Measurements from ENCODE around the gene NUDT3.
"Not testable (repeated sequence)": the region's sequence is repeated elsewhere in the genome, so short reads cannot be mapped to it uniquely, and the experiment has no call there.

NUDT3 gene

DNA sequence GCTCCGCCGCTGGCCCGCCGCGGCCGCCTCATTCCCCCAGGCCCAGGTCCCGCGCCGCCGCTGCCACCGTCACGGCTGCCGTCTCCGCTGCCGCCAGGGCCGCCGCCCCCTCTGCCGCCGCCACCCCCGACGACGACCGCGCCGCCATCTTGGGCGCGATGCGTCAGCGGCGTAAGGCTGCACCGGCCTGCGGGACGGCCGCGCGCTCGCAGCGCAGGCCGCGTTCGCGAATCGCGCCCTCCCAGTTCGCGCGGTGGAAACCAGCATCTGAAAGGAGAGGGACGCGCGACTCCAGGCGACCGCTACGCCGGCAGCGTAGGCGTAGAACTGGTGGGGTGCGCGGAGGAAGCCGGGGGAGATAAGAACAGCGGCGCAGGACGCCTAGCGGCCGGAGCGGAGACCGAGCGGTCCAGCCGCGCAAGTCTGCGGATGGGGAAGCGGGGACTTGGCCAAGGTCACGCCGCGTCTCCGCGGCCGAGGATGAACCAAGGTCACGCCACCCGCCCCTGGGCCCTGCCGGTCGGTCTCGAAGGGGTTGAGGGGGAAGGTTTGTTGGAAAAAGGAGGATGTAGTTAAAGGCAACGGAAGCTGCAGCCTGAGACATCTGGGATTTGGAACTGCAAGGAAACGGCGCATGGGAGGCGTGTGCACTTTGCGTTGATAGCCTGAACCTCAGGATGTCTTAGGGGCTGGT is at the start of gene NUDT3:
Gene NUDT3 (minus strand): TSS at position 173 of the 694 bp plus-strand sequence. CDS start 307 bp downstream, outside the sequence.
- DNase-seq = peak; percentile 94 to 95

DNA sequence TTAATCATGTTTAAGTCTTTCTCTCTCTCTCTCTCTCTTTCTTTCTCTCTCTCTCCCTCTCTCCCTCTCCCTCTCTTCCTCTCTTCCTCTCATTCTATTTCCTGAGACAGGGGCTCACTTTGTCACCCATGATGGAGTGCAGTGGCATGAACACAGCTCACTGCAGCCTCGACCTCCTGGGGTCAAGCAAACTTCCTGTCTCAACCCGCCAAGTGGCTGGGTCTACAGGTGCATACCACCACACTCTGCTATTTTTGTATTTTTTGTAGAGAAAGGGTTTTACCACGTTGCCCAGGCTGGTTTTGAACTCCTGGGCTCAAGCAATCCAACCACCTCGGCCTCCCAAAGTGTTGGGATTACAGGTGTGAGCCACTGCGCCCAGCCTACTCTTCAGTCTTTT is 49.1 kb upstream of the NUDT3 start:
- DNase-seq = no peak

DNA sequence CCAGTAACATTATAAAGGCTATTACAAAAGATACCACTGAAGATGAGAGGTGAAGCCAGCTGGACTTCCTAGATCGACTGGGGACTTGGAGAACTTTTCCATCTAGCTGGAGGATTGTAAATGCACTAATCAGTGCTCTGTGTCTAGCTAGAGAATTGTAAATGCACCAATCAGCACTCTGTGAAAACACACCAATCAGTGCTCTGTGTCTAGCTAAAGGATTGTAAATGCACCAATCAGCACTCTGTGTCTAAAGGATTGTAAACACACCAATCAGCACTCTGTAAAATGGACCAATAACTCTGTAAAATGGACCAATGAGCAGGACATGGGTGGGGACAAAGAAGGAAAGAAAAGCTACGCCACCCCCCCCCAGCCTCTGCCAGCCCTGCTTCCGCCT is 47.0 kb upstream of the NUDT3 start:
- no peak for DNase-seq

DNA sequence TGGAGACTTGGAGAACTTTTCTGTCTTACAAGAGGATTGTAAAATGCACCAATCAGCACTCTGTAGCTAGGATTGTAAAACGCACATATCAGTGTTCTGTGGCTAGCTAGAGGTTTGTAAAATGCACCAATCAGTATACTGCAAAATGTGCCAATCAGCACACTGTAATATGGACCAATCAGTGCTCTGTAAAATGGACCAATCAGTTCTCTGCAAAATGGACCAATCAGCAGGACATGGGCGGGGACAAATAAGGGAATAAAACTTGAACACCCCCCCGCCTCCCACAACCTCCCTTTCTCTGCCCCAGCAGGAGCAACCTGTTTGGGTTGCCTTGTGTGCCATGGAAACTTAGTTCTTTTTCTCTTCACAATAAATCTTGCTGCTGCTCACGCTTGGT is 46.2 kb upstream of the NUDT3 start:
- no peak for DNase-seq

DNA sequence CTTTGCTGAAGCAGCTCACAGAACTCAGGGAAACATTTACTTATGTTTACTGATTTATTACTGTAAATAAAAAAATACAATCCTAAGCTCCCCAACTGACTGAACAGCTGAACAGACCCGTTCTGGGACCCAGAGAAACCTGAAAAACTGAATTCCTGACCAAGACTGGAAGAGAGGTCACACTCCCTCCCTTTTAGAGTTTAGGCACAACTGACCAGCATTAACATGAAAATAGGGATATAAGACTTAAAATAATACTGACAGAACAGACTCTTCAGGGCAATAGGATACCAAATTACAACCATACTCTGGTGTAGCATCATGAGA is 45.1 kb upstream of the NUDT3 start:
- no peak for DNase-seq

DNA sequence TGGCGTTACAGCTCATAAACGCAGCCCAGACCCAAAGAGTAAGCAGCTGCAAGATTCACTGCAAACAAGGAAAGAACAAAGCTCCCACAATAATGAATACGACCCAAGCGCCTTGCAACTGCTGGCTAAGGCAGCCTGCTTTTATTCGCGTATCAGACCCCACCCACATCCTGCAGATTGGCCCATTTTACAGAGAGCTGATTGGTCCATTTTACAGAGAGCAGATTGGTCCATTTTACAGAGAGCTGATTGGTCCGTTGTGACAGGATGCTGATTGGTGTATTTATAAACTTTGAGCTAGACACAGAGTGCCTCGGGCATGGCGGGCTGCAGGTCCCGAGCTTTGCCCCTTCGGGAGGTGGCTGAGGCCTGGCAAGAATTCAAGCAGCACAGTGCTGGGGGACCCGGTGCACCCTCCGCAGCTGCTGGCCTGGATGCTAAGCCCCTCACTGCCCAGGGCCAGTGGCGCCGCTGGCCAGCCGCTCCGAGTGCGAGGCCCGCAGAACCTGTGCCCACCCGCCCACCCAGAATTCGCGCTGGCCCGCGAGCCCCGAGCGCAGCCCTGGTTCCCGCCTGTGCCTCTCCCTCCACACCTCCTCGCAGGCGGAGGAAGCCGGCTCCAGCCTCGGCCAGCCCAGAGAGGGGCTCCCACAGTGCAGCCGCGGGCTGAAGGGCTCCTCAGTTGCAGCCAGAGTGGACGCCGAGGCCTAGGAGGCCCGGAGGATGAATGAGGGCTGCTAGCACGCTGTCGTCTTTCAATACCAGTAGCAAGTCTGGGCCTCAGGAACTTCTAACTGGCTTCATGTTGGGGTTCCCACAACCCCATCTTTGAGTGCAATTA is 44.6 kb upstream of the NUDT3 start:
- DNase-seq = no peak

DNA sequence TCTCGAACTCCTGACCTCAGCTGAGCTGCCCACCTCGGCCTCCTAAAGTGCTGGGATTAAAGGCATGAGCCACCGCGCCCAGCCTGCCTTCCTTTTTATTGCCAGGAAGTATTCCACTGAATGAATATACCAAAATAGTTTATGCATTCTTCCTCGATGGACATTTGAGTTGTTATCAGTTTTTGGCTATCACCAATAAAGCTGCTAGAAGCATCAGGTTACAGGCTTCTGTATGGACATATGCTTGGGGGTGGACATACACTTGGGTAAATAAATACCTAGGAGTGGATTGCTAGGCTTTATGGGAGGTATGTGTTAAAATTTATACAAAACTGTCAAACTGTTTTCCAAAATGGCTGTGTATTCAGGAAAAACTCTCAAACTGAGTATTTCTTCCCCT is 43.4 kb upstream of the NUDT3 start:
- no peak for DNase-seq

DNA sequence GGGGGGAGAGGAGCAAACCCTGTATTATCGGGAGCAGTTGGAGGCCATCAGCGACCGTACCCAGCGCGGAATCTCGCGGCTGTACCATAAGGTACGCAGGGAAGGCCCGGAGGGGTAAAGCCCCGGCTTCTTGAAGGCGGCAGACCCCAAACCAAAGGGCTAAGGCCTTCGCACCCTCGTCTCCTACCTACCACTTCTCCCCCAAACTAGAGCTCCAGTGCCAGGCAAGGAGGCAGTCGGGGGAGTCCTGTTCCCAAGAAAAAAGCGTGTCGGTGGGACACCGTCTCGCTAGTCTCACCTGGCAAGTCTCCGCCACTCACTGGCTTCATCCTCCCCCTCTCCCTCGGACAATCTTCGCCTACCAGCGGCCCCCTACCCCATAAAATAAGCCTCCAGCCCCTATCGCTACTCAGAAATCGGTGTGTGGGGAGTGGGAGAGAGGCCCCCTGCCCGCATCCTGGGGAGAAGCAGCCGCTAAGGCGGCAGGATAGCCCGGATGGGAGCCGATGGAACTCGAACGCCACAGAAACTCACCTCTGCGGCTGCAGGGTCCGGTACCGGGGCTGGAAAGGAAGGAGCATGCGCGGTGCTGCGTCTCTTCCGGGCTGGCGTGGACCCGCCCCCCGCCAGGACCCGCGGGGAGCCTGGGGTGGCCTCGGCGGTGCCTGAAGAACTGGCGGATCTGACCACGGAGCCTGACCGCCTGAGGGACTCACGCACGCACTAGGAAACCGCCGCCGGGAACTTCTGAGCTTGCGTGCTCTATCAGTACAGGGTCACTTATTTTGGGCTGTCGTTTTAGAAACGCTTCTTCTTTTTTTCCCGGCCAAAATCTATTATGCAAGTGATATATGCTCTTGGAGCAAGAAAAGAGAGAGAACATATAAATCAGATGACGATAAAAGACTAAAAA is 33.3 kb upstream of the NUDT3 start, which contains the start of gene RPS10:
Gene RPS10 (minus strand): TSS at position 572 of the 913 bp plus-strand sequence. CDS start 848 bp downstream, outside the sequence.
- peak; percentile 91 for DNase-seq

DNA sequence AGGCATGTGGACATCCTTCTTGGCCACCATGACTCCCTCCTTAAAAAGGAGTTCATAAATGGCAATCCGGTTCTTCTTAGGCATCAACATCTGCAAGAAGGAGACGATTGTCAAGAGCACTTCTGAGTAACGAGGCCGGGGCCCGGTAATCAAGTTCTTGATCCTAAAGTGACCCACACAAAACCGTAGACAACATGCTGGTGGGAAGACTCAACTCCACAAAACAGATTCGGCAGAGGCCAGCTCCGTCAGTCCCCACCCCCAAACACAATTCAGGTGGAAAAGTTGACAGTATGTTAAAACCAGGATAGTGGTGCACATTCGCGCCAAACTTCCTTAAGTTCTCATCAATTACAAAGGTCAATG is 32.6 kb upstream of the NUDT3 start:
- no peak for DNase-seq

DNA sequence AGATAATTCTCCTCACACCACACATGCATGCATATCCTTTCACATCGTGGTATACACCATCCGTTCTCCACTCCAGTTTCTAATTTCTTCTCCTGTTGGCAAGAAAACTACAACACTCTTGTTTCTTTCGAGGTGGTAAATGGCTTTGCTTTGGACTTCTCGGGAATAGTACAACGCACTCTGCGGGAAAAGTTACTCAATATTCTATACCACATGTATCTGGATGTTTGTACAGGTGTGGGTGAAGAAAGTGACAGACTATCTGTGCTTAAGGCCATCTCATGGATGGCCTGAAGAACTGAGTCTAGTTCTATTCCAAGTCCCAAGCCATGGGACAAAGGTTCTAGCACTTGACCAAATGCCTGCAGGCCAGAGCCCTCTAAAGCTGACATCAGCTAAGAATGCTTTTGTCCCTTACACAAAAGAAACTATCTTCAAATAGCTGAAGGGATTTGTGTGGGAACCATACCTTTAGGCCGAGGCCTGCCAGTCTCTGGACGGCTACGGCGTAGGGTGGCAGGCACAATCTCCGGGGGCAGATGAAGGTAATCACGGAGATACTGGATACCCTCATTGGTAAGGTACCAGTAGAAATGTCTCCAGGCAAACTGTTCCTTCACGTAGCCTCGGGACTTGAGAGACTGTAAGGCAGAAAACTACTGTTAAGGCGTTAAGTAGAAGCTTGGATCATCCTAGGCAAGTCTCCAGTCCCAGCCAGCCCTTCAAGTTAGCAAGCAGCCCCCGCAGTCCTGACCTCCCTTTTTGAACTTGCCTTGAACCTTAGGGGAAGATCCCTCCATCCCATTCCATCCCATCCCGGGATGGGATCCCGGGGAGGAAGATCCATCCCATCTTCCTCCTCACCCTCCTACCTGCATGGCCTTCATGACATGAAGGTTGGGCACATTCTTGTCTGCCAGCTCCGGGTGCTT is 32.0 kb upstream of the NUDT3 start:
- no peak for DNase-seq

DNA sequence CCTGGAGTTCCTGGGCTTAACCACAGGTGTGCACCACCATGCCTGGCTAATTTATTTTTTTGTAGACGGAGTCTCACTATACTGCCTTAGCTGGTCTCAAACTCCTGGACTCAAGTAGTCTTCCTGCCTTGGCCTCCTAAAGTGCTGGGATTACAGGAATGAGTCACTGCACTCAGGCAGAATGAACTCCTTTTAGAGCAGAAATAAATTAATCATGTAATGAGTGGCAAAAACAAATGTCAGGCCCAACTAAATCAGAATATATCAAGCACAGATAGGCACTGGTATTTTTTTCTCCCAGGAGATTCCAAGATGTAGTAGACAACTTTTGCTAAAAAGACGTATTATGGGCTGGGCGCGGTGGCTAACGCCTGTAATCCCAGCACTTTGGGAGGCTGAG is 30.8 kb upstream of the NUDT3 start:
- no peak for DNase-seq

DNA sequence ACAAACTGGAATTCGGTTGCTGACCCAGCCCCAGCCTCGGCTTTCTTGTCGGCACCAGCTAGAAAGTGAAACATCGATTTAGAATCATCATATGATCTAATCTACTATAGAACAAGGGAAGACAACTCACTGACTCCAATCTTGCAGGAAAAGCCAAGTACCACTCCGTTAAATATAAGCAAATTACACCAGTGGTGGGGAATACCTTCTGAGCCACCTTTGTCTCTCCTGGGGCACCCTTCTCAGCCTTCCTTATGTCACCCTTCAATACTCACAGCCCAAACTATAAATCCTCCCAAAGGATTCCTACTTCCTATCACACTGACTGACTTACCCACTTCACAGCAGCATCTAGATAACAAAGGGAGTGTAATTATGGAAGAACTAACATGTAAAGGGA is 25.9 kb upstream of the NUDT3 start:
- DNase-seq = no peak

DNA sequence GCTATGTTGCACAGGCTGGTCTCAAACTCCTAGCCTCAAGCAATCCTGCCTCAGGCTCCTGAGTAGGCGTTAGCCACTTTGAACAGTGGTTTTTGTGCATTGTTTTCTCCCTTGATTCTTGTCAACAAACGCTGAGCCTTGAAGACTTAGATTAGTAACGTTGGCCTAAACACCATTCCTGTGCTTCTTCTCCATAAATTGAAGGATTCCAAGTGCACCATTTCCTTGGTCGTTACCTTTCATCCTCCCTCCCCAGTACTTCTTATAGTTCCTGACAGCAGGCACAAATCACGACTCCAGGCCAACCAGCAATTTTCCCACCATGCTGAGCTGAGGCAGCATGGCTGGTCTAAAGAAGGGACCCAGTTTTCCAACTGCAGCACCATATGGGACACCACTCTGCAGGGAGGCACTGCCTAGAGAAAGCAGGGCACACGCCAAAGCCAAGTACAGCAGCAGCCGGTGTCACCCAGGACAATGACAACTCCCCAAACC is 24.5 kb upstream of the NUDT3 start:
- DNase-seq = no peak

DNA sequence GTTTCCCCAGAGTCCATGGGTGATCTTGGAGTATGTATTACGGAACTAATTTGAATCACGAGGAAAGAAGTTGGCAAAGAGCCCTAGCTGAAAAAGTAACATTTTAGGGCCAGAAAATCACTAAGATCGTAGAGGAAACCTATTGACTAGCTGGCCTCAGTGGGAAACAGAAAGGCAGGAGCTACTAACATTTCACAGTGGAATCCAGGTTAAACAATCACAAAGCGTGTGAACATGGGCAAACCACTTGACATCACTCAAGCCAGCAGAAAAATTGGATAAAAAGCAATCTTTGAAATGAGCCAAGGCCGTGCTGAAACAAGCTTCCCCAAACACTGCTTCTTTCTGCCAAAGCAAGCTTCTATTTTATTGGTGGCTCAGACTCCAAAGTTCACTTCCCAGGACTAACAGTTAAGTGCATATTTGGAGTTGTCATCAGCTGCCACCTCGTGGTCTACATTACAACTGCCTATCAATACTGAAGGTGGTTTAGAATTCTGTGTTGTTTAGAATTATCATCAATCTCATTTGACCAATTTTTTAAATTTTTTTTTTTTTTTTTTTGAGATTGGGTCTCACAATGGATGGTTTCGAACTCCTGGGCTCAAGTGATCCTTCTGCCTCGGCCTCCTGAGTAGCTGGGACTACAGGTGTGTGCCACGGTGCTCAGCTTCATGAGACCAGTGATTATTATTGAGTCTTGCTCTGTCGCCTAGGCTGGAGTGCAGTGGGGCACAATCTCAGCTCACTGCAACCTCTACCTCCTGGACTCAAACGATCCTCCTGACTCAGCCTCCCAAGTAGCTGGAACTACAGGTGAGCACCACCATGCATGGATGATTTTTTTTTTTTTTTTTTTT is 22.8 kb upstream of the NUDT3 start:
- DNase-seq = peak; percentile 65 to 71

DNA sequence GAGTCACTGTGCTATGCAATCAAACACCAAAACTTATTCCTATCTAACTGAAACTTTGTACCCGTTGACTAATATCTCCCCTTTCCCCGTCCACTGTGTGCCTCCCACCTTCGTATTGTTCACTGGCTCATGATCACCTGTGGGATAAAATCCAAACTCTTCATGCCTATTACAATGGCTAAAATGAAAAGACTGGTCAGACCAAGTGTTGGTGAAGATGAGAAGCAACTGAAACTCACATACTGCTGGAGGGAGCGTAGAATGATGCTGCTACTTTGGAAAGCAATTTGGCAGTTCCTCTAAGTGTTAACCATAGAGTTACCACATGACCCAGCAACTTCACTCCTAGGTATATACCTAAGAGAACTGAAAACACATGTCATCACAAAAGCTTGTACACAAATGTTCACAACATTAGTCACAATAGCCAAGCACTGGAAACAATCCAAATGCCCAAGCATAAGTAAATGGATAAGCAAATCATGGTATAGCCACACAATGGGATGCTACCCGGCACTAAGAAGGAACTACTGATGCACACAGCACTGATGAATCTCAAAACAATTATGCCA is 20.3 kb upstream of the NUDT3 start:
- DNase-seq = no peak

DNA sequence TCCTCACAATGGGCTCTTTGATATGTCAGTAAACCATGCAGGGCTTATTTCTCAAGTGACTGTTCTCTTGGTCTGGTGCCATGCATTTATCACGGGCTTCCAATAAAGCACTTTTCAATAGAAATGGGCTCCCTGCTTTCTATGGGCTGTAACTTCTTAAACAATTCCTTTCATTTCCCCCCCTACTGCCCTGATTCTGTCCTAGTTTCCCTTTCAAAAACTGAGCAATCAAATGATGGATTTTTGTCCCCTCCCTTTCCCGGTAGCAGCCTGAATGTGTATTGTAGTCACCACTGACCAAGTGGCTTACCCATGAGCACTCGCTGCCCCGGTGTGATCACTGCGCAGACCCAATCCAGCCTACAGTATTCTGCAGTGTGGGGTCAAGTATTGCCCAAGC is 19.5 kb upstream of the NUDT3 start:
- DNase-seq = no peak

DNA sequence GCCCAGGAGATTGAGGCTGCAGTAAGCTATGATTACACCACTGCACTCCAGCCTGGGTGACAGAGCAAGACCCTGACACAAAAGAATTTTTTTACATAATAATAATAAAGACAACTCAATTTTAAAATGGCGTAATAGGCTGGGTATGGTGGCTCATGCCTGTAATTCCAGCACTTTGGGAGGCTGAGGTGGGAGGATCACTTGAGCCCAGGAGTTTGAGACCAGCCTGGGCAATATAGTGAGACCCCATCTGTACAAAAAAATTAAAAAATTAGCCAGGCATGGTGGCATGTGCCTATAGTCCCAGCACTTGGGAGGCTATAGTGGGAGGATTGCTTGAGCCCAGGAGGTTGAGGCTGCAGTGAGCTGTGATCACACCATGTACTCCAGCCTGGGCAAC is 15.4 kb upstream of the NUDT3 start:
- DNase-seq = not testable (repeated sequence)

DNA sequence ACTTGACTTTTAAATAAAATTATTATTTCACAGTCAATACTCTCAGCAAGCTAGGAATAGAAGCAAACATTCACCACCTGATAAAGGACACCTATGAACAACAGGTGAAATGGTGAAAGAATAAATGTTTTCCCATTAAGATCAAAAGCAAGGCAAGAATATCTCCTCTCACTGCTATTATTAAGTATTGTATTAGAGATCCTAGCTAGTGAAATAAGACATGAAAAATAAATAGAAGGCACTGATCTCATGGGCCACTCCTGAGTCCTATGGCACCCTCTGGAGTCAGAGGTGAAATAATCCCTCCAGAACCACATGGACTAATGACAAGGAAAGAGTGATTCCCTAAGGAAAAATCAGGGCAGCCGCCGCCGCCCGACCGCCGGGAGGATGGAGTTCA is 4.0 kb upstream of the NUDT3 start:
- DNase-seq = no peak

DNA sequence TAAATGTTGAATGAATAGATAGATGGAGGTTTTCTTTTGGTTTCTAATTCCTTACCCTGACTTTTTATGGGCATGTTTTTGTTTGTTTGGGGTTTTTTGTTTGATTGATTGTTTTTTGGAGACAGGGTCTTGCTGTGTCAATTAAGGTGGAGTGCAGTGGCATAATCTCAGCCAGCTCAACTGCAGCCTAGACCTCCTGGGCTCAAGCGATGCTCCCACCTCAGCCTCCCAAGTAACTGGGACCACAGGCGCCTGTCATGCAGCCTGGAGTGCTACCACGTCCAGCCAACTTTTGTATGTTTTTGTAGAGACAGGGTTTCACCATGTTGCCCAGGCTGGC is 1.5 kb upstream of the NUDT3 start:
- DNase-seq = no peak

DNA sequence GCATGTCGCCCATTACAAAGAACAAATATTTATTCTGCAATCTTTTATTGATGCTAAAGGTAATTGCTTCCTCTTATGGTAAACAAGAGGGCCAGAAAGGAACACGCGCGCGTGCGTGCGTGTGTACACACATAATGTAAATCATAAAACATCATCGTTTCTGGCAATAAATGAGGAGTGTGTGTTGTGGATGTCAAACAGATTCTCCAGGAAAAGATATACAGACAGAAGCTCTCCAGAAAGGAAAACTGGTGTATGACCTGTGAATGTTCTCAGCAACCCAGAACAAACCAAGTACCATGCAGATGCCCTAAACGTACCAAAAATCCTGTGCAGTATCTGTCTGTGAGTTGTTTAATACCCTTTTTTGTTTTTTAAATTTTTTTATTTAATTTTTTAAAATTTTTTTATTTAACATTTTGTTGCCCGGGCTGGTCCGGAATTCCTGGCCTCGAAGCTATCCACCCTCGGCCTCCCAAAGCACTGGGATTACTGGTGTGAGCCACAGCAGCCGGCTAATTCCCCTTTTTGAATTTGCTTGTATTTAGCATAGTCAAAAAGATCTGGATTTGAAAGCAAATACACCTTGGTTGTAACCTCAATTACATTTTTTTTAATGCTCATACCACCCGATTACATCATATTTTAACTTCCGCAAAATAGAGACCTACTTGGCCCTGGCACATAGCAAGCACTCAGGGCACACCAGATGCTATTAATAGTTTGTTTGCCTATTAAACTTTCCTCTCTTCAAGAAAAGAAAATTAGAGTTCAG is 909 bp upstream of the NUDT3 start:
- DNase-seq = no peak
